Nephron progenitor cell (in vitro differentiated cells): ENCODE measurements around the gene WDR88.

ENCODE experiments used
- DNase-seq: peaks from one replicate; pipeline ENCODE4 v3.0.0; 2021
- H3K27ac Mint-ChIP-seq: 2 replicates; pipeline ENCODE4 v1.8.0; 2021; ENCODE audit warnings: mild to moderate bottlenecking, moderate library complexity, mixed read lengths
- H3K27me3 Mint-ChIP-seq: 2 replicates; pipeline ENCODE4 v1.8.0; 2021; ENCODE audit warnings: mild to moderate bottlenecking, low read depth, mixed read lengths; ENCODE audit not compliant: poor library complexity
- H3K36me3 Mint-ChIP-seq: 2 replicates; pipeline ENCODE4 v1.8.0; 2021; ENCODE audit warnings: low read depth, mixed read lengths
- H3K4me1 Mint-ChIP-seq: 2 replicates; pipeline ENCODE4 v1.8.0; 2021; ENCODE audit warnings: mixed read lengths
- H3K4me3 Mint-ChIP-seq: 2 replicates; pipeline ENCODE4 v1.8.0; 2021; ENCODE audit warnings: mild to moderate bottlenecking, moderate library complexity, mixed read lengths
- H3K9me3 Mint-ChIP-seq: 2 replicates; pipeline ENCODE4 v1.8.0; 2021; ENCODE audit warnings: mild to moderate bottlenecking, moderate library complexity, mixed read lengths
- CTCF ChIP-seq: fragments of 200-600 bp; sonication (generic); IDR thresholded peaks from 2 replicates; pipeline ENCODE4 v1.5.0; 2021; ENCODE audit warnings: antibody characterized with exemption

The WDR88 gene

DNA sequence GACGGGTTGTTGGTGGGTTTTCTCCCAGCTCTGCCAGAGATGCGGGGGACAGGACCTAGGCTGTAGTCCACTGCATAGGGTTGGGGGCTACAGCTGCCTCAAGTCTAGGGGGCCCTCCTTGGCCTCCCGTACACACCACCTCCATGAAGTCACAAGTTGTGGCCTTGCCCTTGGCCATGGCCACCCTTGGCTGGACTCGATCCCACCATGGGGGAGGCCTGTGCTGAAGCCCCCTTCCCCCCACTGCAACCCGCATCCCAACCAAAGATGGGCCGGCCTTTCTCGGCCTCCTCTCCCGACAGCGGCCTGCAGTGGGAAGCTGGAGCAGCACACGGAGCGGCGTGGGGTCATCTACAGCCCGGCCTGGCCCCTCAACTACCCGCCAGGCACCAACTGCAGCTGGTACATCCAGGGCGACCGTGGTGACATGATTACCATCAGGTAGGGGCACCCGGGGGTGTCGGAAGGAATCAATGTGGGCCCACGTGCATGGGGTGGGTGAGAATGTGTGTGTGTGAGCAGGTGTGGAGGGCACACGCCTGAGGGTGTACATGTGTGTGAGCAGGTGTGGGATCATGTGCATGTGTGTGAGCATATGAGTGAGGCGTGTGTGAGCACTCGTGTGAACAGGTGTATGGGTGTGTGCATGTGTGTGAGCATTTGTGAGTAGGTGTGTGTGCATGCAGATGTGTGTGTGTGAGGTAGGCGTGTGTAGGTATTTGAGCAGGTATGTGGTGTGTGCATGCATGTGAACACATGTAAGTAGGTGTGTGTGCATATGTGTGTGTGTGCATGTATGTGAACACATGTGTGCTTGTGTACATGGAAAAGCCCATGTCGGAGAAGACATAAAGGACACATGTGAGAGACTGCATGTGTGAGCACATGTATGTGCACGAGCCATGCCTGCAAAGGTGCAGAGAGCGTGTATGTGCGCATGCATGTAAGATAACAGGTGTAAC, 70.9 kb downstream of the WDR88 start:
- no peak overlapping the region for H3K27ac Mint-ChIP-seq
- H3K9me3 Mint-ChIP-seq = no peaks in the 10 kb centered on the region
- H3K36me3 Mint-ChIP-seq = peaks cover 8% of the 10 kb centered on the region
- no peak for DNase-seq
- no peak overlapping the region for H3K4me3 Mint-ChIP-seq
- H3K27me3 Mint-ChIP-seq = peaks cover 3% of the 10 kb centered on the region
- H3K4me1 Mint-ChIP-seq = no peaks in the 10 kb centered on the region
- TF ChIP-seq CTCF = no peak

DNA sequence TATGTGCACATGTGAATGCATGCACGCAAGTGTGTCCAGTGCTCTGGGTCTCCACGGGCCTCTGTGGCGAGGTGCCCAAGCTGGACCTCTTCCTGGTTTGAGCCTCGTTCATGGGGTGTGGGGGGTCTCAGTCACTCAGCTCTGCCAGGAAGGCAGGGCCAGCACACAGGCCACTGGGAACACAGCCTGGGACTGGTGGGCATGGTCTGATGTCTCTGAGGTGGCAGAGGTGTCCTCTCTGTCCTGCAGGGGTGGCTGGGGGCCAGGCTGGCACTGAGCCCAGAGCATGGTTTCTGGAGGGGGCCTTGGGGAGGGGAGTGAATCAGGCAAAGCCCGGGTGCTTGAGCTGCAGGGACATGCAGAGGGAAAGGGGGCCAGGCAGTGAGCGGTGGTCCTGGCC, 71.6 kb downstream of the WDR88 start:
- DNase-seq = no peak
- no peak overlapping the region for H3K4me3 Mint-ChIP-seq
- peaks cover 8% of the 10 kb centered on the region for H3K36me3 Mint-ChIP-seq
- TF ChIP-seq CTCF = no peak
- no peaks in the 10 kb centered on the region for H3K9me3 Mint-ChIP-seq
- no peaks in the 10 kb centered on the region for H3K4me1 Mint-ChIP-seq
- H3K27ac Mint-ChIP-seq = no peak overlapping the region
- H3K27me3 Mint-ChIP-seq = peaks cover 3% of the 10 kb centered on the region

DNA sequence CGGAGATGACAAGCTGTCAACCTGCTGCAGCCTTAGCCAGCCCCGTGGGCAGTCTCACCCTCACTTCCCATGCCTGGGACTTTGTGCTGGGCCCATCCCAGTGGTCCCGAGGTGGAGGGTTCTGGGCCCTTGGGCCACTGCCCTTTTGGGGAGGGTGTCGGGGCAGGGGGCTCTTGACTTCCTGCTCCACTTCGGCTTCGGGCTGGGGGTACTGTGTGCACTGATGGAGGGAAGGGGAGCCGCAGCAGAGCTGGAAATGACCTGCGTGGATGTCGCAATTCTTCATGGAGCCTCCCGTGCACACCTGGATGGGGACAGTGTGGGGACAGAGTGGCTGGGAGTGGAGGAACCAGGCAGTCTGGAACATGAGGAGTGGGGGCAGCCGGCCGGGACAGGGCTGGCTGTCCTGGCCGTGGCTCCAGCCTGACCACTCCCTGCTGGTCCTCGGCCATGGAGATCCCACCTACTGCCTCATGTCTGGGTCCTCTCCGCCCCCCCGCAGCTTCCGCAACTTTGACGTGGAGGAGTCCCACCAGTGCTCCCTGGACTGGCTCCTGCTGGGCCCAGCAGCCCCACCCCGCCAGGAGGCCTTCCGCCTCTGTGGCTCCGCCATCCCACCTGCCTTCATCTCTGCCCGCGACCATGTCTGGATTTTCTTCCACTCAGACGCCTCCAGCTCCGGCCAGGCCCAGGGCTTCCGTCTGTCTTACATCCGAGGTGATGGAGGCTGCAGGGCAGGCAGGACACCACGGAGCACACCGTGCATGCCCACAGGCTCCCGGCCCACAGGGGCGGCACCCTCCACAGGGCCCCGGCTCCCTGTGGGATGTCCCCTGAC, 72.4 kb downstream of the WDR88 start:
- H3K27ac Mint-ChIP-seq = no peak overlapping the region
- no peak for TF ChIP-seq CTCF
- peaks cover 8% of the 10 kb centered on the region for H3K36me3 Mint-ChIP-seq
- H3K9me3 Mint-ChIP-seq = no peaks in the 10 kb centered on the region
- H3K4me1 Mint-ChIP-seq = no peaks in the 10 kb centered on the region
- no peak overlapping the region for H3K4me3 Mint-ChIP-seq
- peaks cover 3% of the 10 kb centered on the region for H3K27me3 Mint-ChIP-seq
- DNase-seq = no peak

DNA sequence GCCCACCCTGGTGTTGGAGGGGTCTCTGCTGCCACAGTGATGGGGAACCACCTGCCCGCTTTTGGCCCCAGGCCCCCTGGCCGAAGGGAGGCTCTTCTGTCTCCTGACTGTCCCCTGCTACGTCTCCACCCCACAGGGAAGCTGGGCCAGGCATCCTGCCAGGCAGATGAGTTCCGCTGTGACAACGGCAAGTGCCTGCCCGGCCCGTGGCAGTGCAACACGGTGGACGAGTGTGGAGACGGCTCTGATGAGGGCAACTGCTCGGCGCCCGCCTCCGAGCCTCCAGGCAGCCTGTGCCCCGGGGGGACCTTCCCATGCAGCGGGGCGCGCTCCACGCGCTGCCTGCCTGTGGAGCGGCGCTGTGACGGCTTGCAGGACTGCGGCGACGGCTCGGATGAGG, 73.2 kb downstream of the WDR88 start:
- H3K27me3 Mint-ChIP-seq = peaks cover 3% of the 10 kb centered on the region
- no peaks in the 10 kb centered on the region for H3K9me3 Mint-ChIP-seq
- no peak overlapping the region for H3K27ac Mint-ChIP-seq
- no peak for DNase-seq
- TF ChIP-seq CTCF = no peak
- no peak overlapping the region for H3K4me3 Mint-ChIP-seq
- H3K4me1 Mint-ChIP-seq = no peaks in the 10 kb centered on the region
- peaks cover 8% of the 10 kb centered on the region for H3K36me3 Mint-ChIP-seq

DNA sequence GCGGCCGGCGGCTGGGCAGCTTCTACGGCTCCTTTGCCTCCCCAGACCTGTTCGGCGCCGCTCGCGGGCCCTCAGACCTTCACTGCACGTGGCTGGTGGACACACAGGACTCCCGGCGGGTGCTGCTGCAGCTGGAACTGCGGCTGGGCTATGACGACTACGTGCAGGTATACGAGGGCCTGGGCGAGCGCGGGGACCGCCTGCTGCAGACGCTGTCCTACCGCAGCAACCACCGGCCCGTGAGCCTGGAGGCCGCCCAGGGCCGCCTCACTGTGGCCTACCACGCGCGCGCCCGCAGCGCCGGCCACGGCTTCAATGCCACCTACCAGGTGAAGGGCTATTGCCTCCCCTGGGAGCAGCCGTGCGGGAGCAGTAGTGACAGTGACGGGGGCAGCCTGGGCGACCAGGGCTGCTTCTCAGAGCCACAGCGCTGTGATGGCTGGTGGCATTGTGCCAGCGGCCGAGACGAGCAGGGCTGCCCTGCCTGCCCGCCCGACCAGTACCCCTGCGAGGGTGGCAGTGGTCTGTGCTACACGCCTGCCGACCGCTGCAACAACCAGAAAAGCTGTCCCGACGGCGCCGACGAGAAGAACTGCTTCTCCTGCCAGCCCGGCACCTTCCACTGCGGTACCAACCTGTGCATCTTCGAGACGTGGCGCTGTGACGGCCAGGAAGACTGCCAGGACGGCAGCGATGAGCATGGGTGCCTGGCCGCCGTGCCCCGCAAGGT, 73.8 kb downstream of the WDR88 start:
- DNase-seq = no peak
- Mint-ChIP-seq H3K27ac (no peak overlapping the region), H3K27me3 (peaks cover 3% of the 10 kb centered on the region), H3K36me3 (peaks cover 8% of the 10 kb centered on the region), H3K4me1 (no peaks in the 10 kb centered on the region), H3K4me3 (no peak overlapping the region), H3K9me3 (no peaks in the 10 kb centered on the region)
- TF ChIP-seq CTCF = no peak
